PC-9 (cell line): ENCODE measurements around the gene PKD1L1.
A peak's percentile ranks its signal among the peaks of the same experiment; 100 is the strongest.

Experiments used
- CTCF ChIP-seq: fragments of 200-600 bp; sonication (generic); conservative IDR thresholded peaks from 2 replicates; pipeline ENCODE4 v1.6.1; 2017; ENCODE audit warnings: mixed run types, antibody characterized with exemption, mild to moderate bottlenecking, moderate library complexity
- EZH2 ChIP-seq: fragments of 200-600 bp; sonication (generic); IDR thresholded peaks from 2 replicates; pipeline ENCODE4 v1.8.0; 2017; ENCODE audit warnings: antibody characterized with exemption, low read depth

GRCh38 chr7:47991741-47992311, 43.6 kb upstream of the PKD1L1 start:
- peak; percentile 81 for TF ChIP-seq CTCF
- TF ChIP-seq EZH2: no peak
